Measurements from ENCODE around the gene SLC17A4.

DNA sequence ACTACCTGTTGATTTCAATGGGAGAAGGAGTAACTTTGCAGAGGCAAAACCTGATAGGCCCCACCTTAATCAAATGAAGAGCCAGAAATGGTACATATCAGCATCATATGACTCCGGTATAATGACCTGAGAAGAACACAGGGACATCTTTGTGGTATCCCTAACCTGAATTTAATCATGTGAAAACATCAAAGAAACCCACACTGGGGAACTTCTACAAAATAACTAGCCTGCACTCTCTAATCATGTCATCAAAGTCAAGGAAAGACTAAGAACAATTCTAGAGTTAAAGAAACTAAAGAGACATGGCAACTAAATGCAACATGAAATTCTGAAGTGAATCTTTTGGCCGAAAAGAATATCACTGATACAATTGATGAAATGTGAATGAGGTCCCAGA is 34.9 kb downstream of the SLC17A4 start:
- TF ChIP-seq TAF1 (IDR thresholded peaks at IDR 0.05; ENCODE audit: low read depth) = no peak
- TF ChIP-seq, protein P1, sequence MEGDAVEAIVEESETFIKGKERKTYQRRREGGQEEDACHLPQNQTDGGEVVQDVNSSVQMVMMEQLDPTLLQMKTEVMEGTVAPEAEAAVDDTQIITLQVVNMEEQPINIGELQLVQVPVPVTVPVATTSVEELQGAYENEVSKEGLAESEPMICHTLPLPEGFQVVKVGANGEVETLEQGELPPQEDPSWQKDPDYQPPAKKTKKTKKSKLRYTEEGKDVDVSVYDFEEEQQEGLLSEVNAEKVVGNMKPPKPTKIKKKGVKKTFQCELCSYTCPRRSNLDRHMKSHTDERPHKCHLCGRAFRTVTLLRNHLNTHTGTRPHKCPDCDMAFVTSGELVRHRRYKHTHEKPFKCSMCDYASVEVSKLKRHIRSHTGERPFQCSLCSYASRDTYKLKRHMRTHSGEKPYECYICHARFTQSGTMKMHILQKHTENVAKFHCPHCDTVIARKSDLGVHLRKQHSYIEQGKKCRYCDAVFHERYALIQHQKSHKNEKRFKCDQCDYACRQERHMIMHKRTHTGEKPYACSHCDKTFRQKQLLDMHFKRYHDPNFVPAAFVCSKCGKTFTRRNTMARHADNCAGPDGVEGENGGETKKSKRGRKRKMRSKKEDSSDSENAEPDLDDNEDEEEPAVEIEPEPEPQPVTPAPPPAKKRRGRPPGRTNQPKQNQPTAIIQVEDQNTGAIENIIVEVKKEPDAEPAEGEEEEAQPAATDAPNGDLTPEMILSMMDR (IDR thresholded peaks at IDR 0.05; ENCODE audit: poor library complexity, severe bottlenecking) = no peak
- TF ChIP-seq EZH2 (IDR thresholded peaks at IDR 0.05; ENCODE audit: borderline replicate concordance, insufficient read depth, low read length, poor library complexity, severe bottlenecking) = no peak
- no peak for TF ChIP-seq SMC3 (conservative IDR thresholded peaks at IDR 0.05; ENCODE audit: poor library complexity)
- TF ChIP-seq POLR2AphosphoS5 (IDR thresholded peaks at IDR 0.05) = no peak
